ENCODE results near the gene AGTRAP. TPM values are rescaled to one million over a fixed set of nuclear protein-coding genes. Genes with fewer than 3 reads are reported as not detected.

AGTRAP gene
- total RNA-seq, 1 experiment from 2014 or later: 23.6 TPM

GRCh38 chr1:11757047-11757446 lies 21.1 kb downstream of the AGTRAP start:
- Histone ChIP-seq H3K9me3 (ENCODE audit: low read depth, low read length, poor library complexity, severe bottlenecking) (no peaks in the 10 kb centered on the region), H3K27ac (ENCODE audit: low read depth, low read length, poor library complexity, severe bottlenecking) (no peak overlapping the region), H3K4me1 (ENCODE audit: insufficient read depth, low read length, poor library complexity, severe bottlenecking) (peaks cover 5% of the 10 kb centered on the region), H3K36me3 (ENCODE audit: insufficient read depth, low read length, poor library complexity, severe bottlenecking) (no peaks in the 10 kb centered on the region), H3K4me3 (ENCODE audit: low read depth, low read length, poor library complexity, severe bottlenecking) (no peak overlapping the region), H3K27me3 (replicated peaks; ENCODE audit: insufficient read depth, low read depth, low read length, poor library complexity) (no peaks in the 10 kb centered on the region)
- ChIA-PET CTCF (no interaction called here), POLR2A (ENCODE audit: low non-redundant PET) (no interaction called here)
- TF ChIP-seq CTCF (conservative IDR thresholded peaks at IDR 0.05; ENCODE audit: low read depth, low read length) (no peak), EZH2 (IDR thresholded peaks at IDR 0.05; ENCODE audit: borderline replicate concordance, low read depth, low read length, poor library complexity, severe bottlenecking) (no peak)
- no peak for DNase-seq (ENCODE audit: low spot score)
- no TSS peak for BruUV-seq (replicated peaks)
- intact Hi-C loops (cut with micrococcal nuclease; ENCODE audit: unreplicated experiment): no loop called here

- ChIA-PET CTCF (no interaction called here), POLR2A (ENCODE audit: low non-redundant PET) (no interaction called here)
- no peaks in the 10 kb centered on the region for H3K9me3 ChIP-seq (ENCODE audit: low read depth, low read length, poor library complexity, severe bottlenecking)
- no peaks in the 10 kb centered on the region for H3K36me3 ChIP-seq (ENCODE audit: insufficient read depth, low read length, poor library complexity, severe bottlenecking)
- no peak overlapping the region for H3K27ac ChIP-seq (ENCODE audit: low read depth, low read length, poor library complexity, severe bottlenecking)
- H3K27me3 ChIP-seq (replicated peaks; ENCODE audit: insufficient read depth, low read depth, low read length, poor library complexity): no peaks in the 10 kb centered on the region
- H3K4me3 ChIP-seq (ENCODE audit: low read depth, low read length, poor library complexity, severe bottlenecking): no peak overlapping the region
- intact Hi-C loops (cut with micrococcal nuclease; ENCODE audit: unreplicated experiment): no loop called here
- TF ChIP-seq CTCF (conservative IDR thresholded peaks at IDR 0.05; ENCODE audit: low read depth, low read length): no peak
- no peak for TF ChIP-seq EZH2 (IDR thresholded peaks at IDR 0.05; ENCODE audit: borderline replicate concordance, low read depth, low read length, poor library complexity, severe bottlenecking)
- H3K4me1 ChIP-seq (ENCODE audit: insufficient read depth, low read length, poor library complexity, severe bottlenecking): no peaks in the 10 kb centered on the region
- DNase-seq (ENCODE audit: low spot score): no peak
- no TSS peak for BruUV-seq (replicated peaks)
Measured at GRCh38 chr1:11759791-11760190, 23.9 kb downstream of the AGTRAP start.

GRCh38 chr1:11761285-11761684 lies 25.3 kb downstream of the AGTRAP start:
- TF ChIP-seq CTCF (conservative IDR thresholded peaks at IDR 0.05; ENCODE audit: low read depth, low read length) (no peak), EZH2 (IDR thresholded peaks at IDR 0.05; ENCODE audit: borderline replicate concordance, low read depth, low read length, poor library complexity, severe bottlenecking) (no peak)
- POLR2A ChIA-PET (ENCODE audit: low non-redundant PET): no interaction called here
- Histone ChIP-seq H3K4me1 (ENCODE audit: insufficient read depth, low read length, poor library complexity, severe bottlenecking) (no peaks in the 10 kb centered on the region), H3K27ac (ENCODE audit: low read depth, low read length, poor library complexity, severe bottlenecking) (no peak overlapping the region), H3K36me3 (ENCODE audit: insufficient read depth, low read length, poor library complexity, severe bottlenecking) (no peaks in the 10 kb centered on the region), H3K9me3 (ENCODE audit: low read depth, low read length, poor library complexity, severe bottlenecking) (no peaks in the 10 kb centered on the region), H3K4me3 (ENCODE audit: low read depth, low read length, poor library complexity, severe bottlenecking) (no peak overlapping the region), H3K27me3 (replicated peaks; ENCODE audit: insufficient read depth, low read depth, low read length, poor library complexity) (no peaks in the 10 kb centered on the region)
- BruUV-seq (replicated peaks): no TSS peak
- intact Hi-C loops (cut with micrococcal nuclease; ENCODE audit: unreplicated experiment): no loop called here
- no peak for DNase-seq (ENCODE audit: low spot score)
- CTCF ChIA-PET: no interaction called here
